IPS DF 6.9 (cell line): ENCODE measurements around the gene HRH1.

Experiments used
- DNase-seq: peaks from one replicate; pipeline ENCODE4 v3.0.0-alpha.2; 2013; ENCODE audit warnings: low read depth, low spot score
- H3K27ac ChIP-seq: one replicate; pipeline ENCODE4 v1.5.1; 2013; ENCODE audit warnings: low read length, control low read depth
- H3K27me3 ChIP-seq: 2 replicates; pipeline ENCODE4 v1.6.1; 2013; ENCODE audit warnings: mild to moderate bottlenecking, low read length; ENCODE audit not compliant: control insufficient read depth, insufficient read depth
- H3K36me3 ChIP-seq: 2 replicates; pipeline ENCODE4 v1.6.1; 2013; ENCODE audit warnings: low read length; ENCODE audit not compliant: control insufficient read depth, insufficient read depth
- H3K4me1 ChIP-seq: 2 replicates; pipeline ENCODE4 v1.6.1; 2013; ENCODE audit warnings: low read length; ENCODE audit not compliant: control insufficient read depth, insufficient read depth
- H3K4me3 ChIP-seq: 2 replicates; pipeline ENCODE4 v1.5.1; 2013; ENCODE audit warnings: mild to moderate bottlenecking, low read length
- H3K9me3 ChIP-seq: 2 replicates; pipeline ENCODE4 v1.6.1; 2013; ENCODE audit warnings: low read length, inconsistent platforms; ENCODE audit not compliant: control insufficient read depth, insufficient read depth
- WGBS: extraction: QIAGEN DNeasy Blood & Tissue Kit; methylation state at CpG from one replicate; pipeline ENCODE4 v1.1.7; 2013; ENCODE audit warnings: mixed read lengths, missing lambda C conversion rate; ENCODE audit not compliant: insufficient read length, insufficient coverage; 5-methylcytosine and 5-hydroxymethylcytosine counted together

The HRH1 gene

GRCh38 chr3:11143476-11143875, 10.8 kb upstream of the HRH1 start:
- no CpG with 5 or more reads among the region's 5 CpGs for WGBS
- H3K27ac ChIP-seq: no peak overlapping the region
- H3K4me1 ChIP-seq: no peaks in the 10 kb centered on the region
- H3K4me3 ChIP-seq: no peak overlapping the region
- no peaks in the 10 kb centered on the region for H3K9me3 ChIP-seq
- H3K36me3 ChIP-seq: no peaks in the 10 kb centered on the region
- H3K27me3 ChIP-seq: no peaks in the 10 kb centered on the region
- no peak for DNase-seq

GRCh38 chr3:11144996-11145395, 9.3 kb upstream of the HRH1 start:
- H3K27me3 ChIP-seq: no peaks in the 10 kb centered on the region
- no peaks in the 10 kb centered on the region for H3K4me1 ChIP-seq
- H3K4me3 ChIP-seq: no peak overlapping the region
- no peaks in the 10 kb centered on the region for H3K9me3 ChIP-seq
- no CpG with 5 or more reads among the region's 5 CpGs for WGBS
- no peak overlapping the region for H3K27ac ChIP-seq
- no peak for DNase-seq
- no peaks in the 10 kb centered on the region for H3K36me3 ChIP-seq

GRCh38 chr3:11145888-11146287, 8.4 kb upstream of the HRH1 start:
- H3K36me3 ChIP-seq: no peaks in the 10 kb centered on the region
- no peak overlapping the region for H3K4me3 ChIP-seq
- no peaks in the 10 kb centered on the region for H3K27me3 ChIP-seq
- no CpG with 5 or more reads among the region's 3 CpGs for WGBS
- no peak for DNase-seq
- H3K9me3 ChIP-seq: no peaks in the 10 kb centered on the region
- no peak overlapping the region for H3K27ac ChIP-seq
- no peaks in the 10 kb centered on the region for H3K4me1 ChIP-seq

- DNase-seq: no peak
- Histone ChIP-seq H3K9me3 (no peaks in the 10 kb centered on the region), H3K4me1 (no peaks in the 10 kb centered on the region), H3K27ac (no peak overlapping the region), H3K36me3 (no peaks in the 10 kb centered on the region), H3K4me3 (no peak overlapping the region), H3K27me3 (no peaks in the 10 kb centered on the region)
- no CpG with 5 or more reads among the region's 6 CpGs for WGBS
Observed at GRCh38 chr3:11146773-11147660, 7.3 kb upstream of the HRH1 start.

- WGBS: no CpG with 5 or more reads among the region's 7 CpGs
- H3K27me3 ChIP-seq: peaks cover 12% of the 10 kb centered on the region; the same call in 1 of the 2 replicates
Observed at GRCh38 chr3:11150256-11150655, 4.0 kb upstream of the HRH1 start.

GRCh38 chr3:11152301-11152700, 2.0 kb upstream of the HRH1 start:
- Histone ChIP-seq H3K27me3 (peaks cover 12% of the 10 kb centered on the region; the same call in 1 of the 2 replicates), H3K27ac (no peak overlapping the region)

More at GRCh38 chr3:11150256-11150655, 4.0 kb upstream of the HRH1 start:
- Histone ChIP-seq H3K4me3 (no peak overlapping the region), H3K4me1 (peaks cover 2% of the 10 kb centered on the region; the same call in 1 of the 2 replicates), H3K27ac (no peak overlapping the region), H3K9me3 (no peaks in the 10 kb centered on the region), H3K36me3 (no peaks in the 10 kb centered on the region)
- no peak for DNase-seq

GRCh38 chr3:11154953-11155325, 646 bp downstream of the HRH1 start:
- no peak for DNase-seq
- H3K27me3 ChIP-seq: peaks cover 14% of the 10 kb centered on the region; the same call in 1 of the 2 replicates
- H3K36me3 ChIP-seq: no peaks in the 10 kb centered on the region
- no CpG with 5 or more reads among the region's 10 CpGs for WGBS
- H3K27ac ChIP-seq: no peak overlapping the region
- peak overlapping the region; percentile 28; the same call in 1 of the 2 replicates for H3K4me3 ChIP-seq
- no peaks in the 10 kb centered on the region for H3K9me3 ChIP-seq
- peaks cover 2% of the 10 kb centered on the region; the same call in 1 of the 2 replicates for H3K4me1 ChIP-seq

More at GRCh38 chr3:11152301-11152700, 2.0 kb upstream of the HRH1 start:
- Histone ChIP-seq H3K4me3 (no peak overlapping the region), H3K36me3 (no peaks in the 10 kb centered on the region), H3K9me3 (no peaks in the 10 kb centered on the region), H3K4me1 (peaks cover 2% of the 10 kb centered on the region; the same call in 1 of the 2 replicates)
- no CpG with 5 or more reads among the region's 2 CpGs for WGBS
- no peak for DNase-seq

- no peaks in the 10 kb centered on the region for H3K36me3 ChIP-seq
- peaks cover 14% of the 10 kb centered on the region; the same call in 1 of the 2 replicates for H3K27me3 ChIP-seq
- H3K9me3 ChIP-seq: no peaks in the 10 kb centered on the region
- no peak overlapping the region for H3K27ac ChIP-seq
- no peak overlapping the region; the same call in 1 of the 2 replicates for H3K4me3 ChIP-seq
- peak; percentile 57 for DNase-seq
- H3K4me1 ChIP-seq: peaks cover 2% of the 10 kb centered on the region; the same call in 1 of the 2 replicates
- no CpG with 5 or more reads among the region's 8 CpGs for WGBS
Observed at GRCh38 chr3:11155341-11156025, 1.2 kb downstream of the HRH1 start.

- H3K36me3 ChIP-seq: no peaks in the 10 kb centered on the region
- no peak overlapping the region for H3K4me3 ChIP-seq
- no CpG with 5 or more reads among the region's 4 CpGs for WGBS
- DNase-seq: no peak
- no peak overlapping the region for H3K27ac ChIP-seq
- H3K9me3 ChIP-seq: no peaks in the 10 kb centered on the region
- peaks cover 2% of the 10 kb centered on the region; the same call in 1 of the 2 replicates for H3K4me1 ChIP-seq
- H3K27me3 ChIP-seq: peaks cover 14% of the 10 kb centered on the region; the same call in 1 of the 2 replicates
Observed at GRCh38 chr3:11156026-11156410, 1.7 kb downstream of the HRH1 start.

- H3K4me3 ChIP-seq: no peak overlapping the region
- H3K27me3 ChIP-seq: peaks cover 14% of the 10 kb centered on the region; the same call in 1 of the 2 replicates
- DNase-seq: no peak
- no peaks in the 10 kb centered on the region for H3K36me3 ChIP-seq
- H3K4me1 ChIP-seq: peaks cover 2% of the 10 kb centered on the region; the same call in 1 of the 2 replicates
- no CpG with 5 or more reads among the region's 7 CpGs for WGBS
- no peak overlapping the region for H3K27ac ChIP-seq
- no peaks in the 10 kb centered on the region for H3K9me3 ChIP-seq
Observed at GRCh38 chr3:11157421-11157820, 3.1 kb downstream of the HRH1 start.
